K562 (cell line): ENCODE data around the gene VWA3A. TPM values are rescaled to one million over a fixed set of nuclear protein-coding genes. Genes with fewer than 3 reads are reported as not detected.

Experiments
- FOXA3 ChIP-seq, 2 experiments: fragments of 450-650 bp in 1 of 2; sonication (generic) in 1 of 2; formaldehyde crosslinking; IDR thresholded peaks in 1 of 2; conservative IDR thresholded peaks in 1 of 2; 2 replicates each; pipeline versions ENCODE4 v1.4.0 to v1.8.0; 2020 to 2022; ENCODE audit warnings: mild to moderate bottlenecking in 2 of 2, missing genetic modification reagents in 1 of 2
- GATA2 ChIP-seq: sonication (generic); formaldehyde crosslinking; IDR thresholded peaks from 2 replicates; pipeline ENCODE4 v1.4.0; 2020; ENCODE audit warnings: mild to moderate bottlenecking, missing genetic modification reagents
- HDGF ChIP-seq: fragments of 450-650 bp; IDR thresholded peaks from 2 replicates; pipeline ENCODE4 v1.6.1; 2016
- MEF2A ChIP-seq: IDR thresholded peaks from 2 replicates; pipeline ENCODE4 v1.6.1; 2011; ENCODE audit warnings: low read depth, mild to moderate bottlenecking, low read length, moderate library complexity; ENCODE audit not compliant: control insufficient read depth
- NFIC ChIP-seq: fragments of 450-650 bp; IDR thresholded peaks from 2 replicates; pipeline ENCODE4 v1.6.1; 2017; ENCODE audit warnings: mild to moderate bottlenecking, inconsistent platforms
- OTX1 ChIP-seq: fragments of 450-650 bp; formaldehyde crosslinking; IDR thresholded peaks from 2 replicates; pipeline ENCODE4 v1.4.0; 2022; ENCODE audit warnings: mild to moderate bottlenecking
- TGIF2 ChIP-seq: sonication (generic); formaldehyde crosslinking; IDR thresholded peaks from 2 replicates; pipeline ENCODE4 v1.8.1; 2022; ENCODE audit warnings: mild to moderate bottlenecking, missing genetic modification reagents, moderate library complexity
- ZBTB8A ChIP-seq: fragments of 450-650 bp; IDR thresholded peaks from 2 replicates; pipeline ENCODE4 v1.6.1; 2018; ENCODE audit warnings: mild to moderate bottlenecking, moderate library complexity; ENCODE audit not compliant: partially characterized antibody
- polyA plus RNA-seq, 8 experiments: library from polyadenylated mRNA; depleted of rRNA in 4 of 8; stranded (reverse) in 5 of 8; unstranded in 3 of 8; fragments of >200 nt; fragmentation: Nextera tagmentation in 2 of 8; fragmentation: Illumina TruSeq in 1 of 8; extraction: Ambion mirVana in 2 of 8; extraction: Trizol in 1 of 8; gene quantifications; 2 replicates each; pipeline versions ENCODE4 v1.2.1 to v1.2.3, GENCODE V29; 2011 to 2014; ENCODE audit warnings: inconsistent platforms in 1 of 8, missing spikeins in 1 of 8
- total RNA-seq, 7 experiments: library from RNA; depleted of rRNA in 6 of 7; stranded (reverse); fragments of >200 nt in 6 of 7; fragmentation: Illumina TruSeq in 2 of 7; extraction: Trizol in 2 of 7; gene quantifications; 2 replicates each; pipeline versions ENCODE4 v1.2.1 to v1.2.3, GENCODE V29; 2011 to 2021; ENCODE audit warnings: low replicate concordance in 1 of 7
- TF ChIP-seq, protein P1 (sequence below): fragments of 450-650 bp; IDR thresholded peaks from 2 replicates; pipeline ENCODE4 v1.6.1; 2017; ENCODE audit warnings: antibody characterized with exemption
- TF ChIP-seq, protein P2 (sequence below): fragments of 450-650 bp; formaldehyde crosslinking; IDR thresholded peaks from 2 replicates; pipeline ENCODE4 v1.4.0; 2020; ENCODE audit warnings: mild to moderate bottlenecking
- TF ChIP-seq, protein P3 (sequence below): fragments of 450-650 bp; IDR thresholded peaks from 2 replicates; pipeline ENCODE4 v1.6.1; 2016; ENCODE audit warnings: antibody characterized with exemption
- TF ChIP-seq, protein P4 (sequence below): fragments of 250-450 bp; sonication (Bioruptor Pico); IDR thresholded peaks from 2 replicates; pipeline ENCODE4 v1.5.0; 2020; ENCODE audit warnings: mild to moderate bottlenecking
- TF ChIP-seq, protein P5 (sequence below), 3 experiments: fragments of 200-800 bp in 1 of 3; fragments of 250-450 bp in 1 of 3; fragments of 450-650 bp in 1 of 3; sonication (Bioruptor Pico) in 1 of 3; sonication (Bioruptor generic) in 1 of 3; formaldehyde crosslinking in 1 of 3; IDR thresholded peaks; 2 replicates each; pipeline versions ENCODE4 v1.6.1 to v1.8.0; 2016 to 2022; ENCODE audit warnings: mild to moderate bottlenecking in 2 of 3, missing genetic modification characterization in 2 of 3, missing compliant biosample characterization in 1 of 3, moderate library complexity in 1 of 3
- TF ChIP-seq, protein P6 (sequence below): sonication (generic); formaldehyde crosslinking; IDR thresholded peaks from 2 replicates; pipeline ENCODE4 v1.8.0; 2022; ENCODE audit warnings: mild to moderate bottlenecking, missing genetic modification reagents

The VWA3A gene
- total and polyA plus RNA-seq, 9 of the 15 experiments (the other 6 are each of a cell fraction or from before 2014, with no cell fraction given), result not detected

DNA sequence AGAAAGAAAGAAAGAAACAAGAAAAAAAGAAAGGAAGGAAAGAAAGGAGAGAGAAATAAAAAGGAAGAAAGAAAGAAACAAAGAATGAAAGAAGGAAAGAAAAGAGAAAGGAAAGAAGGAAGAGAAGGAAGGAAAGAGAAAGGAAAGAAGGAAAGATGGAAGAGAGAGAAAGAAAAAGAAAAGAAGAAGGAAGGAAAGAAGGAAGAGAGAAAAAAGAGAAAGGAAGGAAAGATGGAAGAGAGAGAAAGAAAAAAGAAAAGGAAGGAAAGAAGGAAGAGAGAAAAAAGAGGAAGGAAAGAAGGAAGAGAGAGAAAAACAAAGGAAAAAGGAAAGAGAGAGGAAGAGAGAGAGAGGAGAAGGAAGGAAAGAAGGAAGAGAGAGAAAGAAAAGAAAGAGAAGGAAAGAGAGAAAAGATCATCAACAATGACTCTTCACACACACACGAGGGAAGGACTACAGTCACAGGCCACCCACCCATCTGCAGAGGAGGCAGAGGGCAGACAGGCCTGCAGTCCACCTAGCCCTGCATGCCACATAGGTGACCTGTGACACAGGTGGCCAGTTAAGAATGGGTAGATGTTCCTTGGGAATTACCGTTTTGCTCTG, 23.9 kb downstream of the VWA3A start (continued):
- TF ChIP-seq, protein P1, sequence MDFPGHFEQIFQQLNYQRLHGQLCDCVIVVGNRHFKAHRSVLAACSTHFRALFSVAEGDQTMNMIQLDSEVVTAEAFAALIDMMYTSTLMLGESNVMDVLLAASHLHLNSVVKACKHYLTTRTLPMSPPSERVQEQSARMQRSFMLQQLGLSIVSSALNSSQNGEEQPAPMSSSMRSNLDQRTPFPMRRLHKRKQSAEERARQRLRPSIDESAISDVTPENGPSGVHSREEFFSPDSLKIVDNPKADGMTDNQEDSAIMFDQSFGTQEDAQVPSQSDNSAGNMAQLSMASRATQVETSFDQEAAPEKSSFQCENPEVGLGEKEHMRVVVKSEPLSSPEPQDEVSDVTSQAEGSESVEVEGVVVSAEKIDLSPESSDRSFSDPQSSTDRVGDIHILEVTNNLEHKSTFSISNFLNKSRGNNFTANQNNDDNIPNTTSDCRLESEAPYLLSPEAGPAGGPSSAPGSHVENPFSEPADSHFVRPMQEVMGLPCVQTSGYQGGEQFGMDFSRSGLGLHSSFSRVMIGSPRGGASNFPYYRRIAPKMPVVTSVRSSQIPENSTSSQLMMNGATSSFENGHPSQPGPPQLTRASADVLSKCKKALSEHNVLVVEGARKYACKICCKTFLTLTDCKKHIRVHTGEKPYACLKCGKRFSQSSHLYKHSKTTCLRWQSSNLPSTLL, result peak; percentile 37; the same call in 1 of the 2 replicates
- TF ChIP-seq NFIC (no peak), MEF2A (no peak), HDGF (no peak), OTX1 (0 out of 2 replicates have a peak, but pooled peaks have one; percentile 19), GATA2 (CRISPR knock-in tag) (no peak), FOXA3 (CRISPR knock-in tag; conservative IDR thresholded peaks at IDR 0.05 in 1 of 2, IDR thresholded peaks at IDR 0.05 in 1 of 2) (no peak), ZBTB8A (no peak), TGIF2 (no peak)
- TF ChIP-seq, protein P2, sequence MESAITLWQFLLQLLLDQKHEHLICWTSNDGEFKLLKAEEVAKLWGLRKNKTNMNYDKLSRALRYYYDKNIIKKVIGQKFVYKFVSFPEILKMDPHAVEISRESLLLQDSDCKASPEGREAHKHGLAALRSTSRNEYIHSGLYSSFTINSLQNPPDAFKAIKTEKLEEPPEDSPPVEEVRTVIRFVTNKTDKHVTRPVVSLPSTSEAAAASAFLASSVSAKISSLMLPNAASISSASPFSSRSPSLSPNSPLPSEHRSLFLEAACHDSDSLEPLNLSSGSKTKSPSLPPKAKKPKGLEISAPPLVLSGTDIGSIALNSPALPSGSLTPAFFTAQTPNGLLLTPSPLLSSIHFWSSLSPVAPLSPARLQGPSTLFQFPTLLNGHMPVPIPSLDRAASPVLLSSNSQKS, result no peak
- TF ChIP-seq, protein P3, sequence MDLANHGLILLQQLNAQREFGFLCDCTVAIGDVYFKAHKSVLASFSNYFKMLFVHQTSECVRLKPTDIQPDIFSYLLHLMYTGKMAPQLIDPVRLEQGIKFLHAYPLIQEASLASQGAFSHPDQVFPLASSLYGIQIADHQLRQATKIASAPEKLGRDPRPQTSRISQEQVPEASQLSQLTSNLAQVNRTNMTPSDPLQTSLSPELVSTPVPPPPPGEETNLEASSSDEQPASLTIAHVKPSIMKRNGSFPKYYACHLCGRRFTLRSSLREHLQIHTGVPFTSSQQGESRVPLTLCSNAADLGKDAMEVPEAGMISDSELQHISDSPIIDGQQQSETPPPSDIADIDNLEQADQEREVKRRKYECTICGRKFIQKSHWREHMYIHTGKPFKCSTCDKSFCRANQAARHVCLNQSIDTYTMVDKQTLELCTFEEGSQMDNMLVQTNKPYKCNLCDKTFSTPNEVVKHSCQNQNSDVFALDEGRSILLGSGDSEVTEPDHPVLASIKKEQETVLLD, result peak; percentile 65; the same call in 1 of the 2 replicates
- TF ChIP-seq, protein P4, sequence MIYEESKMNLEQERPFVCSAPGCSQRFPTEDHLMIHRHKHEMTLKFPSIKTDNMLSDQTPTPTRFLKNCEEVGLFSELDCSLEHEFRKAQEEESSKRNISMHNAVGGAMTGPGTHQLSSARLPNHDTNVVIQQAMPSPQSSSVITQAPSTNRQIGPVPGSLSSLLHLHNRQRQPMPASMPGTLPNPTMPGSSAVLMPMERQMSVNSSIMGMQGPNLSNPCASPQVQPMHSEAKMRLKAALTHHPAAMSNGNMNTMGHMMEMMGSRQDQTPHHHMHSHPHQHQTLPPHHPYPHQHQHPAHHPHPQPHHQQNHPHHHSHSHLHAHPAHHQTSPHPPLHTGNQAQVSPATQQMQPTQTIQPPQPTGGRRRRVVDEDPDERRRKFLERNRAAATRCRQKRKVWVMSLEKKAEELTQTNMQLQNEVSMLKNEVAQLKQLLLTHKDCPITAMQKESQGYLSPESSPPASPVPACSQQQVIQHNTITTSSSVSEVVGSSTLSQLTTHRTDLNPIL, result no peak
- TF ChIP-seq, protein P5, sequence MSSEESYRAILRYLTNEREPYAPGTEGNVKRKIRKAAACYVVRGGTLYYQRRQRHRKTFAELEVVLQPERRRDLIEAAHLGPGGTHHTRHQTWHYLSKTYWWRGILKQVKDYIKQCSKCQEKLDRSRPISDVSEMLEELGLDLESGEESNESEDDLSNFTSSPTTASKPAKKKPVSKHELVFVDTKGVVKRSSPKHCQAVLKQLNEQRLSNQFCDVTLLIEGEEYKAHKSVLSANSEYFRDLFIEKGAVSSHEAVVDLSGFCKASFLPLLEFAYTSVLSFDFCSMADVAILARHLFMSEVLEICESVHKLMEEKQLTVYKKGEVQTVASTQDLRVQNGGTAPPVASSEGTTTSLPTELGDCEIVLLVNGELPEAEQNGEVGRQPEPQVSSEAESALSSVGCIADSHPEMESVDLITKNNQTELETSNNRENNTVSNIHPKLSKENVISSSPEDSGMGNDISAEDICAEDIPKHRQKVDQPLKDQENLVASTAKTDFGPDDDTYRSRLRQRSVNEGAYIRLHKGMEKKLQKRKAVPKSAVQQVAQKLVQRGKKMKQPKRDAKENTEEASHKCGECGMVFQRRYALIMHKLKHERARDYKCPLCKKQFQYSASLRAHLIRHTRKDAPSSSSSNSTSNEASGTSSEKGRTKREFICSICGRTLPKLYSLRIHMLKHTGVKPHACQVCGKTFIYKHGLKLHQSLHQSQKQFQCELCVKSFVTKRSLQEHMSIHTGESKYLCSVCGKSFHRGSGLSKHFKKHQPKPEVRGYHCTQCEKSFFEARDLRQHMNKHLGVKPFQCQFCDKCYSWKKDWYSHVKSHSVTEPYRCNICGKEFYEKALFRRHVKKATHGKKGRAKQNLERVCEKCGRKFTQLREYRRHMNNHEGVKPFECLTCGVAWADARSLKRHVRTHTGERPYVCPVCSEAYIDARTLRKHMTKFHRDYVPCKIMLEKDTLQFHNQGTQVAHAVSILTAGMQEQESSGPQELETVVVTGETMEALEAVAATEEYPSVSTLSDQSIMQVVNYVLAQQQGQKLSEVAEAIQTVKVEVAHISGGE (CRISPR knock-in tag; IDR thresholded peaks at IDR 0.05), result no peak
- TF ChIP-seq, protein P6, sequence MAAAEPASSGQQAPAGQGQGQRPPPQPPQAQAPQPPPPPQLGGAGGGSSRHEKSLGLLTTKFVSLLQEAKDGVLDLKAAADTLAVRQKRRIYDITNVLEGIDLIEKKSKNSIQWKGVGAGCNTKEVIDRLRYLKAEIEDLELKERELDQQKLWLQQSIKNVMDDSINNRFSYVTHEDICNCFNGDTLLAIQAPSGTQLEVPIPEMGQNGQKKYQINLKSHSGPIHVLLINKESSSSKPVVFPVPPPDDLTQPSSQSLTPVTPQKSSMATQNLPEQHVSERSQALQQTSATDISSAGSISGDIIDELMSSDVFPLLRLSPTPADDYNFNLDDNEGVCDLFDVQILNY (CRISPR knock-in tag), result no peak
